Glutamatergic neuron (in vitro differentiated cells): Measurements from ENCODE around the gene PLTP. TPM values are rescaled to one million over a fixed set of nuclear protein-coding genes. Genes with fewer than 3 reads are reported as not detected.

ENCODE experiments used
- DNase-seq: peaks from one replicate; pipeline ENCODE4 v3.0.0; 2022
- H3K27ac Mint-ChIP-seq: one replicate; pipeline ENCODE4 v1.8.0; 2020; ENCODE audit warnings: mild to moderate bottlenecking, mixed read lengths, inconsistent platforms; ENCODE audit not compliant: unreplicated experiment
- H3K27me3 Mint-ChIP-seq: one replicate; pipeline ENCODE4 v1.8.0; 2020; ENCODE audit warnings: mild to moderate bottlenecking, moderate library complexity, mixed read lengths, inconsistent platforms; ENCODE audit not compliant: unreplicated experiment
- H3K36me3 Mint-ChIP-seq: one replicate; pipeline ENCODE4 v1.8.0; 2020; ENCODE audit warnings: mild to moderate bottlenecking, mixed read lengths, inconsistent platforms; ENCODE audit not compliant: unreplicated experiment
- H3K4me1 Mint-ChIP-seq: one replicate; pipeline ENCODE4 v1.8.0; 2020; ENCODE audit warnings: mild to moderate bottlenecking, low read depth, mixed read lengths, inconsistent platforms; ENCODE audit not compliant: unreplicated experiment
- H3K4me3 Mint-ChIP-seq: one replicate; pipeline ENCODE4 v1.8.0; 2020; ENCODE audit warnings: mild to moderate bottlenecking, mixed read lengths, inconsistent platforms; ENCODE audit not compliant: unreplicated experiment
- H3K9me3 Mint-ChIP-seq: one replicate; pipeline ENCODE4 v1.8.0; 2020; ENCODE audit warnings: mild to moderate bottlenecking, moderate library complexity, mixed read lengths, inconsistent platforms; ENCODE audit not compliant: unreplicated experiment
- CTCF ChIP-seq: fragments of 200-600 bp; sonication (generic); IDR thresholded peaks from one replicate; pipeline ENCODE4 v1.5.0; 2021; ENCODE audit not compliant: partially characterized antibody, unreplicated experiment
- total RNA-seq: library from RNA; stranded (reverse); fragmentation: NEBNext Ultra II Directional; extraction: Animal tissue kit (Norgen Biotek cat#: 25700); gene quantifications from one replicate; pipeline ENCODE4 v1.2.1, GENCODE V29; 2021; ENCODE audit not compliant: unreplicated experiment

PLTP gene
- total RNA-seq, 1 donor from 2014 or later: 29.7 TPM

- peaks cover 2% of the 10 kb centered on the region for H3K27me3 Mint-ChIP-seq
- H3K4me1 Mint-ChIP-seq: no peaks in the 10 kb centered on the region
- no peaks in the 10 kb centered on the region for H3K36me3 Mint-ChIP-seq
- TF ChIP-seq CTCF: no peak
- DNase-seq: no peak
- no peak overlapping the region for H3K27ac Mint-ChIP-seq
- no peak overlapping the region for H3K4me3 Mint-ChIP-seq
- peaks cover 4% of the 10 kb centered on the region for H3K9me3 Mint-ChIP-seq
Observed at GRCh38 chr20:45944151-45944964, 32.4 kb upstream of the PLTP start.

DNA sequence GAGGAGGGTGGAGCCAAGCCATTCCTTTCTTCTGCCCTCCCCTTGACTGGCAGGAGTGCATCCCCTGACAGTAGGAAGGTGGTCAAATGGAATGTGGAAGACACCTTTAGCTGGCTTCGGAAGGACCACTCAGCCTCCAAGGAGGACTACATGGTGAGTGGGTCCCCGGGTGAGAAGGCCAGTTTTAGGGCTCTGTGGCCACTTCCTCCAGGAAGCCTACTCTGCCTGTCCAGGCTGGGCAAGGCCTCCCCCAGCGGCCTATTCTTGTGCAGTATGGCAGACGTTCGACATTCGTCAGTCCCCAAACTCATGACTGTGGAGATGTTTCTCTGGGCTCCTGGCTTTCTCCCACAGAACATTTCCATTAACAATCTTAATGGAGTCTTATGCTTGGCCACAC is 31.7 kb upstream of the PLTP start:
- Mint-ChIP-seq H3K27me3 (no peaks in the 10 kb centered on the region), H3K9me3 (no peaks in the 10 kb centered on the region), H3K4me3 (no peak overlapping the region), H3K36me3 (no peaks in the 10 kb centered on the region), H3K4me1 (no peaks in the 10 kb centered on the region), H3K27ac (no peak overlapping the region)
- TF ChIP-seq CTCF: no peak
- no peak for DNase-seq

DNA sequence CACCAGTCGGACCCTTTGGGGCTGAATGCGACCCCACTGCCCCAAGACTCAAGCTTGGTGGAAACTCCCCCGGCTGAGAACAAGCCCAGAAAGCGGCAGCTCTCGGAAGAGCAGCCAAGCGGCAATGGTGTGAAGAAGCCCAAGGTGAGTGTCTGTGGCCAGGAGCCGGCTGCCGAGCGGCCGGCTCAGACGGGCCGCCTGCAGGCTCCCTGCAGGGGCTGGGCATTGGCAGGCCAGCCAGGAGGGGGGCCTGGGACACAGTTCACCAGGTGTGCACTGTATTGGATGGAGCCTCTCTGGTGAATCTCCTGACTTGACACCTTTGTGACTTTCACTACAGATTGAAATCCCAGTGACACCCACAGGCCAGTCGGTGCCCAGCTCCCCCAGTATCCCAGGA is 28.5 kb upstream of the PLTP start:
- no peak for DNase-seq
- Mint-ChIP-seq H3K27ac (no peak overlapping the region), H3K36me3 (no peaks in the 10 kb centered on the region), H3K9me3 (no peaks in the 10 kb centered on the region), H3K4me3 (no peak overlapping the region), H3K4me1 (peaks cover 8% of the 10 kb centered on the region), H3K27me3 (peaks cover 3% of the 10 kb centered on the region)
- no peak for TF ChIP-seq CTCF

GRCh38 chr20:45940053-45940452 is 28.1 kb upstream of the PLTP start:
- Mint-ChIP-seq H3K4me1 (peaks cover 8% of the 10 kb centered on the region), H3K27me3 (peaks cover 5% of the 10 kb centered on the region), H3K27ac (no peak overlapping the region), H3K36me3 (no peaks in the 10 kb centered on the region), H3K9me3 (peaks cover 3% of the 10 kb centered on the region), H3K4me3 (no peak overlapping the region)
- no peak for TF ChIP-seq CTCF
- no peak for DNase-seq

DNA sequence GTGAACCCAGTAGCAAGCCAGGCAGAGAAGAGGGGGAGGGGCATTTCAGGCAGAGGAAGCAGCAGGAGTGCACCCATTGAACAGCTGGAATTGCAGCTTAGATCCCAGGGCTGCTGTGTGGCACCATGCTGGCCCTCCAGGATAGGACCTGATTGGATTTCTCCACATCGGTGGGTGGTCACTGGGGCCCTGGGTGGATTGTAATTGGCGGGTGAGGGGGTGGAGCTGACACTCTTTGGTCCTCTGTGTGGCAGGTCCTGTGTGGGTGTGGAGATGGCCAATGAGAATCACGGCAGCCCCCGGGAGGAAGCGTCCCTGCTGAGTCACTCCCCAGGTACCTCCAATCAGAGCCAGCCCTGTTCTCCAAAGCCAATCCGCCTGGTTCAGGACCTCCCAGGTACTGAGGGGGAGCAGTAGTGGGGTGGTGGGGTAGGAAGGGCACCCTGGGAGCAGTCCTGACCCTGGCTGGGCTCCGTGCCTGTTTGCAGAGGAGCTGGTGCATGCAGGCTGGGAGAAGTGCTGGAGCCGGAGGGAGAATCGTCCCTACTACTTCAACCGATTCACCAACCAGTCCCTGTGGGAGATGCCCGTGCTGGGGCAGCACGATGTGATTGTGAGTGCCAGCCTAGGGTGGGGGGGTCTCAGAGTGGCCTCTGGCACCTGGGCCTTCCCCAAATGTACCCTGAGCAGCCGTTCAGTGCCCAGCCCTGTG is 26.9 kb upstream of the PLTP start:
- Mint-ChIP-seq H3K27ac (no peak overlapping the region), H3K36me3 (no peaks in the 10 kb centered on the region), H3K9me3 (peaks cover 7% of the 10 kb centered on the region), H3K4me3 (no peak overlapping the region), H3K4me1 (peaks cover 8% of the 10 kb centered on the region), H3K27me3 (peaks cover 9% of the 10 kb centered on the region)
- no peak for TF ChIP-seq CTCF
- no peak for DNase-seq
